A549 (cell line): Measurements from ENCODE around the gene NEK5. TPM values are rescaled to one million over a fixed set of nuclear protein-coding genes. Genes with fewer than 3 reads are reported as not detected.

Experiments used
- ATAC-seq, 2 experiments: fragments of 200-7000 bp in 1 of 2; fragments of >200 bp in 1 of 2; cut with Nextera tagmentation in 1 of 2; cut with Tn5 transposase in 1 of 2; 3 replicates each; pipeline versions ENCODE4 v1.8.0 to v1.9.1; 2018 to 2020; ENCODE audit warnings: mild to moderate bottlenecking in 1 of 2, moderate library complexity in 1 of 2
- CTCF ChIA-PET: fragments of 300-600 bp; sonication (Branson Sonifier 250); formaldehyde crosslinking; extraction: SDS; loops from one replicate; lab custom pipeline; 2021; ENCODE audit warnings: antibody characterized with exemption, inconsistent platforms; lab: Yijun Ruan, JAX
- POLR2A ChIA-PET: fragments of 350-600 bp; formaldehyde crosslinking; extraction: SDS; loops from one replicate; lab custom pipeline; 2021; ENCODE audit warnings: antibody characterized with exemption, inconsistent platforms; lab: Yijun Ruan, JAX
- DNase-seq, 2 experiments: peaks; one replicate each; pipeline versions ENCODE4 v3.0.0 to v3.0.0-alpha.2; 2011 to 2016; ENCODE audit warnings: low read depth in 1 of 2, low spot score in 1 of 2
- FAIRE-seq: peaks from 2 replicates; lab custom pipeline; 2011; peaks lifted over from hg19 to GRCh38; lab: Jason Lieb, UNC
- H3K27ac ChIP-seq, 2 experiments: fragments of >200 bp; sonication (Bioruptor Twin); formaldehyde crosslinking; 3 replicates each; pipeline ENCODE4 v1.5.1; 2016 to 2017
- H3K4me1 ChIP-seq: fragments of >200 bp; sonication (Bioruptor Twin); formaldehyde crosslinking; 3 replicates; pipeline ENCODE4 v1.6.1; 2016
- H3K4me2 ChIP-seq: fragments of >200 bp; sonication (Bioruptor Twin); formaldehyde crosslinking; 3 replicates; pipeline ENCODE4 v1.6.1; 2016
- H3K4me3 ChIP-seq: fragments of >200 bp; sonication (Bioruptor Twin); formaldehyde crosslinking; 3 replicates; pipeline ENCODE4 v1.5.1; 2016
- H3K9me3 ChIP-seq: fragments of >200 bp; sonication (Bioruptor Twin); formaldehyde crosslinking; 3 replicates; pipeline ENCODE4 v1.6.1; 2016
- CBX2 ChIP-seq: fragments of 200-600 bp; sonication (generic); IDR thresholded peaks from 2 replicates; pipeline ENCODE4 v1.6.1; 2016; ENCODE audit warnings: low read depth, mild to moderate bottlenecking, borderline replicate concordance
- CHD2 ChIP-seq: fragments of 150-350 bp; IDR thresholded peaks from 2 replicates; pipeline ENCODE4 v1.6.1; 2014; ENCODE audit warnings: low read length; ENCODE audit not compliant: partially characterized antibody
- FOSB ChIP-seq: fragments of 250-450 bp; sonication (Bioruptor Pico); IDR thresholded peaks from 2 replicates; pipeline ENCODE4 v1.5.0; 2020; ENCODE audit warnings: mild to moderate bottlenecking, moderate library complexity
- FOXS1 ChIP-seq: fragments of 250-450 bp; sonication (Bioruptor Pico); IDR thresholded peaks from 2 replicates; pipeline ENCODE4 v1.5.0; 2020; ENCODE audit warnings: mild to moderate bottlenecking, moderate library complexity
- HDAC2 ChIP-seq: fragments of 200-600 bp; sonication (generic); IDR thresholded peaks from 2 replicates; pipeline ENCODE4 v1.6.1; 2016
- HOXA7 ChIP-seq: fragments of 250-450 bp; sonication (Bioruptor Pico); IDR thresholded peaks from 2 replicates; pipeline ENCODE4 v1.5.0; 2020; ENCODE audit warnings: mild to moderate bottlenecking, moderate library complexity
- HOXB5 ChIP-seq: fragments of 250-450 bp; sonication (Bioruptor Pico); IDR thresholded peaks from 2 replicates; pipeline ENCODE4 v1.5.0; 2020; ENCODE audit warnings: mild to moderate bottlenecking, moderate library complexity
- JUNB ChIP-seq: fragments of >200 bp; sonication (Bioruptor Twin); formaldehyde crosslinking; IDR thresholded peaks from 2 replicates; pipeline ENCODE4 v1.6.1; 2016
- KDM1A ChIP-seq: fragments of 200-600 bp; sonication (generic); IDR thresholded peaks from 2 replicates; pipeline ENCODE4 v1.6.1; 2016; ENCODE audit warnings: low read depth, mild to moderate bottlenecking
- MAZ ChIP-seq: fragments of 150-350 bp; IDR thresholded peaks from 2 replicates; pipeline ENCODE4 v1.6.1; 2014; ENCODE audit warnings: antibody characterized with exemption, low read depth, low read length, borderline replicate concordance
- NPAS2 ChIP-seq: fragments of 250-450 bp; sonication (Bioruptor Pico); IDR thresholded peaks from 2 replicates; pipeline ENCODE4 v1.8.0; 2022; ENCODE audit warnings: mild to moderate bottlenecking, moderate library complexity, borderline replicate concordance
- RCOR1 ChIP-seq: fragments of 150-350 bp; IDR thresholded peaks from 2 replicates; pipeline ENCODE4 v1.6.1; 2014; ENCODE audit warnings: antibody characterized with exemption, low read length, low read depth
- RFX5 ChIP-seq: fragments of 450-650 bp; IDR thresholded peaks from 2 replicates; pipeline ENCODE4 v1.7.1; 2014; ENCODE audit warnings: antibody characterized with exemption, mild to moderate bottlenecking, moderate library complexity
- RNF2 ChIP-seq: fragments of 200-600 bp; sonication (generic); IDR thresholded peaks from 2 replicates; pipeline ENCODE4 v1.6.1; 2016; ENCODE audit warnings: low read depth, mild to moderate bottlenecking, antibody characterized with exemption, moderate library complexity, borderline replicate concordance
- SMC3 ChIP-seq: fragments of >200 bp; sonication (Bioruptor Twin); formaldehyde crosslinking; IDR thresholded peaks from 3 replicates; pipeline ENCODE4 v1.6.1; 2018; ENCODE audit warnings: inconsistent platforms
- ZSCAN20 ChIP-seq: fragments of 250-450 bp; sonication (Bioruptor Pico); IDR thresholded peaks from 2 replicates; pipeline ENCODE4 v1.8.0; 2022; ENCODE audit warnings: mild to moderate bottlenecking, moderate library complexity
- WGBS: methylation state at CpG from one replicate; pipeline ENCODE4 v1.1.6; 2017; ENCODE audit errors: missing lambda C conversion rate; 5-methylcytosine and 5-hydroxymethylcytosine counted together
- polyA plus RNA-seq, 4 experiments: library from polyadenylated mRNA; depleted of rRNA in 3 of 4; stranded (reverse); fragments of >200 nt; fragmentation: RNase III in 1 of 4; extraction: RNeasy Plus Mini Kit Qiagen cat#74134 plus additional on column Dnase treatment in 1 of 4; gene quantifications; 2 replicates in 3 of 4; 3 replicates in 1 of 4; pipeline ENCODE4 v1.2.3, GENCODE V29; 2011 to 2017
- TF ChIP-seq, protein P1 (sequence below): IDR thresholded peaks from 2 replicates; pipeline ENCODE4 v1.6.1; 2012
- TF ChIP-seq, protein P2 (sequence below): fragments of 450-650 bp; IDR thresholded peaks from 2 replicates; pipeline ENCODE4 v1.6.1; 2014; ENCODE audit warnings: antibody characterized with exemption
- TF ChIP-seq, protein P3 (sequence below): fragments of 250-450 bp; sonication (Bioruptor Pico); IDR thresholded peaks from 2 replicates; pipeline ENCODE4 v1.5.0; 2021; ENCODE audit warnings: mild to moderate bottlenecking, moderate library complexity, borderline replicate concordance
- TF ChIP-seq, protein P4 (sequence below): fragments of 200-600 bp; sonication (generic); IDR thresholded peaks from 2 replicates; pipeline ENCODE4 v1.6.1; 2016; ENCODE audit warnings: antibody characterized with exemption, mild to moderate bottlenecking, moderate library complexity

NEK5 gene
- polyA plus RNA-seq, 2 of the 4 experiments (the other 2 are of a cell fraction): 0.08 to 0.23 TPM

DNA sequence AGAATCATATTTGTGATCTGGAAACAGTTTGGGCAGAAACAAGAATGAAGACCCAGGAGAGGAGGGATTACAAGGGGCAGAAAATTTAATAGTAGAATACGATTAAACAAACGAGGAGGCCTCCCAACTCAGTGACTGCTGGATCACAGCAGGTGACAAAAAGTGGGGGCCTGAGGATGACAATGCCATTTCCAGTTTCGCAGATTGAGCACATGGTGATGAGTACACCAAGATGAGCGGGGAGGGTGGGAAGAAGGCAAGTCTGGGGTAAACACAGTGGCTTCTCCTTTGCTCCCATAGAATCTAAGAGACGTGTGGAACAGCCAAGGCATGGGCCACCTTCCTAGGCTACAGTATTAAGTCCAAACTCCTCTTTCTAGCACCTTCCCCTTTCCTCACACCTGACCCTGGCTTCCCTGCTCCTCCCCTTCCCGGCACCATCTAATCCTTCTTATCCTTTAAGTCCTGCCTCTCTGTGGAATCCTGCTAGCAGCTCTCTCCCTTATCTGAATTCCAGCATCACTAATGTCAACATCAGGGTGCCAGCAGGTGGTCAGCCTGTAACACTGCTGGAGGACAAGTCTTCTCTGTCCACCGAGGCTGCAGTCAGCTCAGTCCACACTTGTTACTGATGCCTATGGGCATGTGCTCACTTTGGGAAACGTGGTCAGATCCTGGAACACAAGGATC lies 131.1 kb downstream of the NEK5 start:
- CTCF ChIA-PET: no interaction called here
- TF ChIP-seq KDM1A (no peak), FOXS1 (CRISPR knock-in tag) (no peak)
- H3K9me3 ChIP-seq: no peaks in the 10 kb centered on the region
- ATAC-seq (no peak), DNase-seq (no peak), FAIRE-seq (no peak)
- H3K4me1 ChIP-seq: no peaks in the 10 kb centered on the region
- WGBS: 46% methylated on average over 8 of the region's 8 CpGs
- H3K27ac ChIP-seq: no peak overlapping the region
- POLR2A ChIA-PET: no interaction called here
- no peak overlapping the region for H3K4me2 ChIP-seq
- H3K4me3 ChIP-seq: no peak overlapping the region

DNA sequence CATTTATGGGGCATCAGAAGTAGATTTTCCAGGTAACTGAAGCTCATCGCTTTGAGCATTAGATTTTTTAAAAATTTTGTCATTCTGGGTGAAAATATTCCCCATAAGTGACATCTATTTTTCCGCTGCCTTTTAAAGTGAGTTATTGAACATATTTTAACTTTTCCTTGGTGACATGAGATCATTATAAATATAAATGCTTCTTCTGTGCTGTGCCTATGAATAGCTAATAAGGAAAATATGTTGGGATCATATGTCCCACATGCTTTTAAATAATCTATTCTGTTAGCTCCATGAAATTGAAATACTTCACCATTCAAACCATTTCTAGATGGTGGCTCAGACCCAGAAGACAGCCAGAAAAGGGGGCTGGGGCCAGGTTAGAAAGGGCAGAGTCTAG lies 131.7 kb downstream of the NEK5 start:
- H3K4me3 ChIP-seq: no peak overlapping the region
- DNase-seq: no peak
- no peaks in the 10 kb centered on the region for H3K4me1 ChIP-seq
- WGBS: 87% methylated on average over 2 of the region's 2 CpGs
- no peak overlapping the region for H3K4me2 ChIP-seq
- no peaks in the 10 kb centered on the region for H3K9me3 ChIP-seq
- POLR2A ChIA-PET: no interaction called here
- TF ChIP-seq, protein P1, sequence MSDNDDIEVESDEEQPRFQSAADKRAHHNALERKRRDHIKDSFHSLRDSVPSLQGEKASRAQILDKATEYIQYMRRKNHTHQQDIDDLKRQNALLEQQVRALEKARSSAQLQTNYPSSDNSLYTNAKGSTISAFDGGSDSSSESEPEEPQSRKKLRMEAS: no peak
- TF ChIP-seq RCOR1: no peak
- TF ChIP-seq ZSCAN20 (CRISPR knock-in tag): no peak
- no peak for TF ChIP-seq HDAC2
- no peak for TF ChIP-seq SMC3
- TF ChIP-seq NPAS2: no peak
- TF ChIP-seq RFX5: no peak
- TF ChIP-seq MAZ: no peak
- TF ChIP-seq, protein P2, sequence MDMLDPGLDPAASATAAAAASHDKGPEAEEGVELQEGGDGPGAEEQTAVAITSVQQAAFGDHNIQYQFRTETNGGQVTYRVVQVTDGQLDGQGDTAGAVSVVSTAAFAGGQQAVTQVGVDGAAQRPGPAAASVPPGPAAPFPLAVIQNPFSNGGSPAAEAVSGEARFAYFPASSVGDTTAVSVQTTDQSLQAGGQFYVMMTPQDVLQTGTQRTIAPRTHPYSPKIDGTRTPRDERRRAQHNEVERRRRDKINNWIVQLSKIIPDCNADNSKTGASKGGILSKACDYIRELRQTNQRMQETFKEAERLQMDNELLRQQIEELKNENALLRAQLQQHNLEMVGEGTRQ: no peak
- no peak for TF ChIP-seq HOXA7 (CRISPR knock-in tag)
- TF ChIP-seq KDM1A: no peak
- TF ChIP-seq, protein P3, sequence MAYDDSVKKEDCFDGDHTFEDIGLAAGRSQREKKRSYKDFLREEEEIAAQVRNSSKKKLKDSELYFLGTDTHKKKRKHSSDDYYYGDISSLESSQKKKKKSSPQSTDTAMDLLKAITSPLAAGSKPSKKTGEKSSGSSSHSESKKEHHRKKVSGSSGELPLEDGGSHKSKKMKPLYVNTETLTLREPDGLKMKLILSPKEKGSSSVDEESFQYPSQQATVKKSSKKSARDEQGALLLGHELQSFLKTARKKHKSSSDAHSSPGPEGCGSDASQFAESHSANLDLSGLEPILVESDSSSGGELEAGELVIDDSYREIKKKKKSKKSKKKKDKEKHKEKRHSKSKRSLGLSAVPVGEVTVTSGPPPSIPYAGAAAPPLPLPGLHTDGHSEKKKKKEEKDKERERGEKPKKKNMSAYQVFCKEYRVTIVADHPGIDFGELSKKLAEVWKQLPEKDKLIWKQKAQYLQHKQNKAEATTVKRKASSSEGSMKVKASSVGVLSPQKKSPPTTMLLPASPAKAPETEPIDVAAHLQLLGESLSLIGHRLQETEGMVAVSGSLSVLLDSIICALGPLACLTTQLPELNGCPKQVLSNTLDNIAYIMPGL (CRISPR knock-in tag): no peak
- TF ChIP-seq FOSB (CRISPR knock-in tag): no peak
- no peak for TF ChIP-seq RNF2
- TF ChIP-seq CHD2: no peak
- TF ChIP-seq, protein P4, sequence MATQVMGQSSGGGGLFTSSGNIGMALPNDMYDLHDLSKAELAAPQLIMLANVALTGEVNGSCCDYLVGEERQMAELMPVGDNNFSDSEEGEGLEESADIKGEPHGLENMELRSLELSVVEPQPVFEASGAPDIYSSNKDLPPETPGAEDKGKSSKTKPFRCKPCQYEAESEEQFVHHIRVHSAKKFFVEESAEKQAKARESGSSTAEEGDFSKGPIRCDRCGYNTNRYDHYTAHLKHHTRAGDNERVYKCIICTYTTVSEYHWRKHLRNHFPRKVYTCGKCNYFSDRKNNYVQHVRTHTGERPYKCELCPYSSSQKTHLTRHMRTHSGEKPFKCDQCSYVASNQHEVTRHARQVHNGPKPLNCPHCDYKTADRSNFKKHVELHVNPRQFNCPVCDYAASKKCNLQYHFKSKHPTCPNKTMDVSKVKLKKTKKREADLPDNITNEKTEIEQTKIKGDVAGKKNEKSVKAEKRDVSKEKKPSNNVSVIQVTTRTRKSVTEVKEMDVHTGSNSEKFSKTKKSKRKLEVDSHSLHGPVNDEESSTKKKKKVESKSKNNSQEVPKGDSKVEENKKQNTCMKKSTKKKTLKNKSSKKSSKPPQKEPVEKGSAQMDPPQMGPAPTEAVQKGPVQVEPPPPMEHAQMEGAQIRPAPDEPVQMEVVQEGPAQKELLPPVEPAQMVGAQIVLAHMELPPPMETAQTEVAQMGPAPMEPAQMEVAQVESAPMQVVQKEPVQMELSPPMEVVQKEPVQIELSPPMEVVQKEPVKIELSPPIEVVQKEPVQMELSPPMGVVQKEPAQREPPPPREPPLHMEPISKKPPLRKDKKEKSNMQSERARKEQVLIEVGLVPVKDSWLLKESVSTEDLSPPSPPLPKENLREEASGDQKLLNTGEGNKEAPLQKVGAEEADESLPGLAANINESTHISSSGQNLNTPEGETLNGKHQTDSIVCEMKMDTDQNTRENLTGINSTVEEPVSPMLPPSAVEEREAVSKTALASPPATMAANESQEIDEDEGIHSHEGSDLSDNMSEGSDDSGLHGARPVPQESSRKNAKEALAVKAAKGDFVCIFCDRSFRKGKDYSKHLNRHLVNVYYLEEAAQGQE: no peak
- no peak for TF ChIP-seq JUNB
- TF ChIP-seq HOXB5 (CRISPR knock-in tag): no peak
- no peak for TF ChIP-seq FOXS1 (CRISPR knock-in tag)
- no peak for TF ChIP-seq CBX2
- CTCF ChIA-PET: no interaction called here
- no peak for ATAC-seq
- H3K27ac ChIP-seq: no peak overlapping the region
- no peak for FAIRE-seq
